ENCODE results near the gene METTL24.

DNA sequence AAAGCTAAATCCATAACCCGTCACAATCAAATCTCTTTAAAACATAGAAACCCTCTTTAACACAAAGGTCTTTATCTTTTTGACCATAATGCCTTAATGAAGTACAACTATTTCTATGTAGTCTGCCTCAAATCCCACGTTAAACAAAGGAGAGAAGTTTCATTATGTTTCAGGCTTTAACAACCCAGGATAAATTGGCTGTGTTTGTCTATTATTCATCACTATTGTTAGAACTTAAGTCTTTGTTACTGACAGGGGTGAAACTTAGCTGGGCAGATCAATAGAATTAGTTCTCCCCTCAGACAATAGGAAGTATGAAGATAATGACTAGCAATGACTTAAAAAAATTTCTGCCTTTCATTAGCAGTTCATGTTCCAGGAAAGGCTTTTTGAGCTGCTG lies 10.1 kb upstream of the METTL24 start:
- TF ChIP-seq, protein P1, sequence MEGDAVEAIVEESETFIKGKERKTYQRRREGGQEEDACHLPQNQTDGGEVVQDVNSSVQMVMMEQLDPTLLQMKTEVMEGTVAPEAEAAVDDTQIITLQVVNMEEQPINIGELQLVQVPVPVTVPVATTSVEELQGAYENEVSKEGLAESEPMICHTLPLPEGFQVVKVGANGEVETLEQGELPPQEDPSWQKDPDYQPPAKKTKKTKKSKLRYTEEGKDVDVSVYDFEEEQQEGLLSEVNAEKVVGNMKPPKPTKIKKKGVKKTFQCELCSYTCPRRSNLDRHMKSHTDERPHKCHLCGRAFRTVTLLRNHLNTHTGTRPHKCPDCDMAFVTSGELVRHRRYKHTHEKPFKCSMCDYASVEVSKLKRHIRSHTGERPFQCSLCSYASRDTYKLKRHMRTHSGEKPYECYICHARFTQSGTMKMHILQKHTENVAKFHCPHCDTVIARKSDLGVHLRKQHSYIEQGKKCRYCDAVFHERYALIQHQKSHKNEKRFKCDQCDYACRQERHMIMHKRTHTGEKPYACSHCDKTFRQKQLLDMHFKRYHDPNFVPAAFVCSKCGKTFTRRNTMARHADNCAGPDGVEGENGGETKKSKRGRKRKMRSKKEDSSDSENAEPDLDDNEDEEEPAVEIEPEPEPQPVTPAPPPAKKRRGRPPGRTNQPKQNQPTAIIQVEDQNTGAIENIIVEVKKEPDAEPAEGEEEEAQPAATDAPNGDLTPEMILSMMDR (IDR thresholded peaks at IDR 0.05) = no peak
- no peak for TF ChIP-seq POLR2AphosphoS5 (IDR thresholded peaks at IDR 0.05)

All from prostate gland (tissue), 2 donors.